SJSA1 (cell line): Measurements from ENCODE around the gene CTRB1. TPM values are rescaled to one million over a fixed set of nuclear protein-coding genes. Genes with fewer than 3 reads are reported as not detected.
"Not testable (repeated sequence)": the region's sequence is repeated elsewhere in the genome, so short reads cannot be mapped to it uniquely, and the experiment has no call there.

Experiments
- DNase-seq, 2 experiments: peaks; one replicate each; pipeline ENCODE4 v3.0.0-alpha.2; 2015 to 2020; ENCODE audit warnings: low spot score in 2 of 2, low read depth in 1 of 2
- H3K27ac ChIP-seq: fragments of 250-450 bp; sonication (Bioruptor Pico); 2 replicates; pipeline ENCODE4 v1.5.1; 2020; ENCODE audit warnings: mild to moderate bottlenecking, moderate library complexity
- H3K27me3 ChIP-seq: fragments of 250-450 bp; sonication (Bioruptor Pico); replicated peaks from 2 replicates; pipeline ENCODE4 v1.5.1; 2020; ENCODE audit warnings: mild to moderate bottlenecking, moderate library complexity
- H3K36me3 ChIP-seq: fragments of 250-450 bp; sonication (Bioruptor Pico); 2 replicates; pipeline ENCODE4 v1.5.1; 2020; ENCODE audit warnings: mild to moderate bottlenecking
- H3K4me1 ChIP-seq: fragments of 250-450 bp; sonication (Bioruptor Pico); replicated peaks from 2 replicates; pipeline ENCODE4 v1.6.1; 2021; ENCODE audit warnings: mild to moderate bottlenecking
- H3K4me3 ChIP-seq: fragments of 250-450 bp; sonication (Bioruptor Pico); 2 replicates; pipeline ENCODE4 v1.5.1; 2020; ENCODE audit warnings: mild to moderate bottlenecking
- H3K9me3 ChIP-seq: fragments of 250-450 bp; sonication (Bioruptor Pico); replicated peaks from 2 replicates; pipeline ENCODE4 v1.5.1; 2020; ENCODE audit warnings: mild to moderate bottlenecking
- total RNA-seq: library from RNA; depleted of rRNA; stranded (reverse); fragments of >200 nt; shearing (Covaris generic); gene quantifications from 2 replicates; pipeline ENCODE4 v1.2.3, GENCODE V29; 2014

The CTRB1 gene
- total RNA-seq, 1 experiment from 2014 or later: not detected

DNA sequence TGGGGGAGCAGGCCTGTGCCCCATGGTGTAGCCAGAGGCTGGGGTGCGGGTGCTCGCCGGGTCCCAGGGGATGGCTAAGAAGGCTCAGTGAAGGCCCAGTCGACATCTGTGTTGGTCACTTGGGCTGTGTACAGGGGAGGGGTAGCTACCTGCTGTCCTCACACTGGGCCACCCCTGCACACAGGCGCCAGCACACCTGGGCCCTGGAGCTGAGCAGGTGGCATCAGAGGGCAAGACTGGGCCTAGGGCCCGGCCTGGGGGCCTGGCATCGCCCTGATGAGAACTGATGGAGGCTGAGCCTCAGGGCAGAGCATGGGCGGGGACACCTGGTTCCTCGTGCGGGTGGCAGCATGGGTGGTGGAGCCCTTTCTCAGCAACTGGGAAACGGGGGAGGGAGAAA is 11.0 kb upstream of the CTRB1 start:
- no peak overlapping the region for H3K27ac ChIP-seq
- H3K9me3 ChIP-seq: no peaks in the 10 kb centered on the region
- H3K4me3 ChIP-seq: no peak overlapping the region
- no peak for DNase-seq
- H3K4me1 ChIP-seq: no peaks in the 10 kb centered on the region
- no peaks in the 10 kb centered on the region for H3K27me3 ChIP-seq
- no peaks in the 10 kb centered on the region for H3K36me3 ChIP-seq

DNA sequence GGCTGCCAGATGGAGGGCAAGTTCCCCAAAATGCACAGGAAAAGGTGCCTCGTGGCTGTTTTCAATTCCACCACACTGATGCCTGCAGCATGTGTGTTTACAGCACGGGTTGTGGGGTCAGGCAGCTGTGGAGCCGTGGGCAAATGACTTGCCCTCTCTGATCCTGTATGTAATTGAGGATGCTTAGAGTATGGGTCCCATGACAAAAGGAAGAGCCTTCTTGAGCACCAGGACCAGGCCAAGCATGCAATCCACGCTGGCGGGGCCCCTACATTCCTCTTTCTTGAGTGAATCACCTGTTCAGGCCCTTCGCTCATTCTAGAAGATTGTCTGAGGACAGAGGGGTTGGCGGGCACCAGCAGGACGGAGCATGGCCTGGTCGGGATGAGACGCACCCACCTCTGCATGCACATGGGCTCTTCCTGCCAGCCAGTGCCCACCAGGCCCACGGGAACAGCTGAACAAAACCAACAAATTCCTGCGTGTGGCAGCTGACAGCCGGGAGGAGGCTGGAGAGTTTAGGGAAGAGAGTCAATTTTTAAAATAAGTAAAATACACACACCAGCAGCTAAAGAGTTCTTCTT is 10.5 kb upstream of the CTRB1 start:
- no peak overlapping the region for H3K27ac ChIP-seq
- DNase-seq: no peak
- H3K36me3 ChIP-seq: no peaks in the 10 kb centered on the region
- no peaks in the 10 kb centered on the region for H3K9me3 ChIP-seq
- H3K4me1 ChIP-seq: no peaks in the 10 kb centered on the region
- no peaks in the 10 kb centered on the region for H3K27me3 ChIP-seq
- no peak overlapping the region for H3K4me3 ChIP-seq

DNA sequence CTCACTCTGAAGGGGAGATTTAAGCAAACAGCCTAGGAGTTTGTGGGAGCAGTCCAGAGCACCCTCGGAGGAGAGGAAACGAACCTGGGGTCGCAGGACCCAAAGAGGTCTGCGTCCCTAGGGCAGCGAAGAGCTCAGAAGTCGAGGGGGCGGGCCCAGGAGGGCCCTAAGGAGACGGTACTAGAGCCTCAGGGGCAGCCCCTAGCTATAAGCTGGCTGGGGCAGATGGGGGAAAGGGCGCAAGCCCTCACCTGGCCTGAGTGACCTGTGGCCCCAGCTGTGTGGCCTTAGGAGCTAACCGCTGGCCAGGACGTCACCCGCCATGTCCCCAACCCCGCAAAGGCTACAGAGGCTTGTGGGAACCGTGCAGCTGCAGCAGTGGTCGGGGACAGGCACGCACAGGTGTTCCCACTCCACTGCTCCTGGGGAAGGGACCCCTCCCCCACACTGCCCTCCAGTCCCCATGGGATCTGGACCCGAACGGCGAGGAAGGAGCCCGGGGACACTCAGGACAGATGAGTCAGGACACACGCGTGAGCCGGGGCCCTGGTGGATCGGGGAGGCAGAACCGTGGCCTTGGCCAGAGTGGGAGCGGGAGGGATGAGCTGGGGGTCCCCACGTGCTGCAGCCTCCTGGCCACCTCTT is 9.8 kb upstream of the CTRB1 start:
- Histone ChIP-seq H3K27me3 (no peaks in the 10 kb centered on the region), H3K36me3 (no peaks in the 10 kb centered on the region), H3K4me3 (no peak overlapping the region), H3K4me1 (no peaks in the 10 kb centered on the region), H3K9me3 (no peaks in the 10 kb centered on the region), H3K27ac (no peak overlapping the region)
- DNase-seq: no peak

DNA sequence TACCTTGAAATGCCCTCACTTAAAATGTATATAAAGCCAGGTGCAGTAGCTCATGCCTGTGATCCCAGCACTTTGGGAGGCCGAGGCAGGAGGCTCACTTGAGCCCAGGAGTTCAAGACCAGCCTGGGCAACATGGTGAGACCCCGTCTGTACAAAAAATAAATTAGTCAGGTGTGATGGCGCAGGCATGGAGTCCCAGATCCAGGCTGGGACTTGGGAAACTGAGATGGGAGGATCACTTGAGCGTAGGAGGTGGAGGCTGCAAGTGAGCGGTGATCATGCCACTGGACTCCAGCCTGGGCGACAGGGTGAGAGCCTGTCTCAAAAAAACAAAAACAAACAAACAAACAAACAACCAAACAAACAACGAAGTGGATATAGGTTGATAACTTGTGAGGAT is 9.3 kb upstream of the CTRB1 start:
- not testable (repeated sequence) for H3K27me3 ChIP-seq, H3K4me1 ChIP-seq, H3K4me3 ChIP-seq, H3K9me3 ChIP-seq, H3K36me3 ChIP-seq, H3K27ac ChIP-seq, DNase-seq

DNA sequence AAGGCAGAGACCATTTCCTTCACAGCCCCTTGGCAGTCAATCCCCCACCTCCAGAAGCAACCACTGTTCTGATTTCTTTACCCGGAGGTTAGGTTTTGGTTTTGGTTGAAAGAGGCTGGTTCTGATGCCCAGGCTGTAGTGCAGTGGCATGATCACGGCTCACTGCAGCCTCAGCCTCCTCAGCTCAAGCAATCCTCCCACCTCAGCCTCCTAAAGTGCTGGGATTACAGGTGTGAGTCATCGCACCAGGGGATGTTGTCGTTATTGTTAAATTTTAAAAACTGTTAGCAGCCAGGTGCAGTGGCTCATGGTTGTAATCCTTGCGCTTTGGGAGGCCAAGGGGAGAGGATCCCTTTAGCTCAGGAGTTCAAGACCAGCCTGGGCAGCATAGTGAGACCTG is 8.8 kb upstream of the CTRB1 start:
- Histone ChIP-seq H3K36me3 (no peaks in the 10 kb centered on the region), H3K27ac (no peak overlapping the region), H3K27me3 (no peaks in the 10 kb centered on the region), H3K9me3 (no peaks in the 10 kb centered on the region), H3K4me3 (no peak overlapping the region), H3K4me1 (no peaks in the 10 kb centered on the region)
- no peak for DNase-seq

DNA sequence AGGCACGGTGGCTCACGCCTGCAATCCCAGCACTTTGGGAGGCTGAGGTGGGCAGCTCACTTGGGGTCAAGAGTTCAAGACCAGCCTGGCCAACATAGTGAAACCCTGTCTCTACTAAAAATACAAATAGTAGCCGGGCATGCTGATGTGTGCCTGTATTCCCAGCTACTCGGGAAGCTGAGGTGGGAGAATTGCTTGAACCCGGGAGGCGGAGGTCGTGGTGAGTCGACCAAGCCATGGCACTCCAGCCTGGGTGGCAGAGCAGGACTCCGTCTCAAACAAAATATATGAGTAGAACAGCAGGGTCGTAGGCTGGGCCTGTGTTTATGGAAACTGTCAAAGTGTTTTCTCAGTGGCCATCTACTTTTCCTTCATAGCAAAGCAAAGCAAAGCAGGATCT is 7.5 kb upstream of the CTRB1 start:
- not testable (repeated sequence) for H3K27me3 ChIP-seq, H3K4me3 ChIP-seq, DNase-seq, H3K36me3 ChIP-seq, H3K9me3 ChIP-seq, H3K4me1 ChIP-seq, H3K27ac ChIP-seq

DNA sequence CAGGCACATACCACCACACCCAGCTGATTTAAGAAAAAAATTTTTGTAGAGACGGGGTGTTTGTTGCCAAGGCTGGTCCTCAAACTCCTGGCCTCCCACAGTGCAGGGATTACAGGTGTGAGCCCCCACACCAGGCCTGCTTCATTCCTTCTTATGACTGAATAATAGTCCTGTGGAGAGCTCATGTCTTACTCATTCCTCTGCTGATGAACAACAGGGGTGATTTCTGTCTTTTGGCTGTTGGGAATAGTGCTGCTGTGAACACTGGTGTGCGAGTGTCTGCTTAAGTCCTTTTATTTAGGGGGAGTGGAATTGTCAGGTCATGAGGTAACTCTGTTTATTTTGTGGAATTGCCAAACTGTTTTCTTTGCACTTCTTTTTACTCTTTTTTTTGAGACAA is 2.7 kb upstream of the CTRB1 start:
- H3K27ac ChIP-seq: no peak overlapping the region
- H3K9me3 ChIP-seq: no peaks in the 10 kb centered on the region
- no peak for DNase-seq
- no peaks in the 10 kb centered on the region for H3K27me3 ChIP-seq
- H3K4me1 ChIP-seq: no peaks in the 10 kb centered on the region
- H3K4me3 ChIP-seq: no peak overlapping the region
- no peaks in the 10 kb centered on the region for H3K36me3 ChIP-seq

DNA sequence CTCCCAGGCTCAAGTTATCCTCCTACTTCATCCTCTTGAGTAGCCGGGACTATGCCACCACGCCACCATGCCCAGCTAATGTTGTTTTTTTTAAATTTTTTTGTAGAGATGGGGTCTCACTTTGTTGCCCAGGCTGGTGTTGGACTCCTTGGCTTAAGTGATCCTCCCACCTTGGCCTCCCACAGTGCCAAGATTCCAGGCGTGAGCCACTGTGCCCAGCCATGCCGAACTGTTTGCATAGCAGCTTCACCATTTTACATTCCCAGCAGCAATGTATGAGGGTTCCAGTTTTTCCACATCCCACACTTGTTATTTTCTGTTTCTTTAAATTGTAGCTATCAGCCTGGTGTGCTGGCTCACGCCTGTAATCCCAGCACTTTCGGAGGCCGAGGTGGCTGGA is 2.2 kb upstream of the CTRB1 start:
- H3K9me3 ChIP-seq: no peaks in the 10 kb centered on the region
- H3K27me3 ChIP-seq: no peaks in the 10 kb centered on the region
- no peak overlapping the region for H3K4me3 ChIP-seq
- no peaks in the 10 kb centered on the region for H3K36me3 ChIP-seq
- H3K4me1 ChIP-seq: no peaks in the 10 kb centered on the region
- H3K27ac ChIP-seq: no peak overlapping the region
- no peak for DNase-seq

DNA sequence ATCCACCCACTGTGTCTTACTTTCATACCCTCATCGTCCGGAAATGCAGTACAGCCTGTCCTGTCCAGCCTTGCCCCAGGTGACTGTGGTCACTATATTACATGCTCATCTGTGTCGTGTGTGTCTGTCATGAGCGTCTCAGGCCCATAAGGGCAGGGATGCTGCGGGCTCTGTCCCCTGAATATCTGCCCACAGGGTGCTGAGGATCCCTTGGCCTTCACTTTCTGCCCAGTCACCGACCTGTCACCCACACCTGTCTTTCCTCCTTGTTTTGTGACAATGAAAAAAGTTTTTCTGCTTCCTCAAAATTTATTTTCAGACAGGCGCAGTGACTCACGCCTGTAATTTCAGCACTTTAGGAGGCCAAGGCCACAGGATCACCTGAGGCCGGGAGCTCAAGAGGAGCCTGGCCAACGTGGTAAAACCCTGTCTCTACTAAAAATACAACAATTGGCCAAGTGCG is 1.4 kb upstream of the CTRB1 start:
- no peaks in the 10 kb centered on the region for H3K4me1 ChIP-seq
- H3K27ac ChIP-seq: no peak overlapping the region
- H3K9me3 ChIP-seq: no peaks in the 10 kb centered on the region
- H3K27me3 ChIP-seq: no peaks in the 10 kb centered on the region
- no peak overlapping the region for H3K4me3 ChIP-seq
- no peaks in the 10 kb centered on the region for H3K36me3 ChIP-seq
- no peak for DNase-seq

DNA sequence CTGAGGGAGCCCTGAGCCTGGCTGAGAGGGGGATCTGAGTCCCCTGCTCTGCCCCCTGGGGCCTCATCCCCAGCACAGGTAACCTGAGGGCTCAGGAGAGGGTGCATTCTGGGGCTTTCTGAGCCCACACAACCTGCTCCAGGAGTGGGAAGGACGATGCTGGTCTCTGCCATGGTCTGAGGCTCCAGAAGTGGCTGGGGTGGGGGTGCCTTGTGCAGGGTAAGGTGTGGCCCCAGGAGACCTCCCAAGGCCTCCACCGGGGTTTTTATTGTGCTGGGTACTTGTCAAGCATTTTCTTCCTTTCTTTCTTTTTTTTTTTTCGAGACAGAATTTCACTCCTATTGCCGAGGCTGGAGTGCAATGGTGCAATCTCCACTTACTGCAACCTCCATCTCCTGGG is 300 bp downstream of the CTRB1 start:
- Histone ChIP-seq H3K4me1 (no peaks in the 10 kb centered on the region), H3K36me3 (no peaks in the 10 kb centered on the region), H3K27me3 (peaks cover 1% of the 10 kb centered on the region), H3K4me3 (no peak overlapping the region), H3K9me3 (no peaks in the 10 kb centered on the region), H3K27ac (no peak overlapping the region)
- DNase-seq: no peak

DNA sequence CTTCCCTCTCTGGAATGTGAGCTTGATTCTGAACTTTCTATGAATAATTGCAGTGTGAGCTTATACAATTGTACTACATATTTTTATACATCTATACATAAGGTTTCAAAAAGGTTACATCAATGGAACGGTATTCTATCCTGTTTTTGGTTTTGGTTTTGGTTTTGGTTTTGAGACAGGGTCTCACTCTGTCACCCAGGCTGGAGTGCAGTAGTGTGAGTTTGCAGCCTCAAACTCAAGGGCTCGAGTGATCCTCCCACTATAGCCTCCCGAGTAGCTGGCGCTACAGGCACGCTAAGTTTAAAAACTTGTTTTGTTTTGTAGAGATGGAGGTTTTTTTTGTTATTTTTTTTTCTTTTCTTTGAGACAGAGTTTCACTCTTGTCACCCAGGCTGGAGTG is 1.1 kb downstream of the CTRB1 start:
- Histone ChIP-seq H3K4me1 (no peaks in the 10 kb centered on the region), H3K36me3 (no peaks in the 10 kb centered on the region), H3K9me3 (no peaks in the 10 kb centered on the region), H3K27ac (no peak overlapping the region), H3K4me3 (no peak overlapping the region), H3K27me3 (peaks cover 4% of the 10 kb centered on the region)
- DNase-seq: no peak

DNA sequence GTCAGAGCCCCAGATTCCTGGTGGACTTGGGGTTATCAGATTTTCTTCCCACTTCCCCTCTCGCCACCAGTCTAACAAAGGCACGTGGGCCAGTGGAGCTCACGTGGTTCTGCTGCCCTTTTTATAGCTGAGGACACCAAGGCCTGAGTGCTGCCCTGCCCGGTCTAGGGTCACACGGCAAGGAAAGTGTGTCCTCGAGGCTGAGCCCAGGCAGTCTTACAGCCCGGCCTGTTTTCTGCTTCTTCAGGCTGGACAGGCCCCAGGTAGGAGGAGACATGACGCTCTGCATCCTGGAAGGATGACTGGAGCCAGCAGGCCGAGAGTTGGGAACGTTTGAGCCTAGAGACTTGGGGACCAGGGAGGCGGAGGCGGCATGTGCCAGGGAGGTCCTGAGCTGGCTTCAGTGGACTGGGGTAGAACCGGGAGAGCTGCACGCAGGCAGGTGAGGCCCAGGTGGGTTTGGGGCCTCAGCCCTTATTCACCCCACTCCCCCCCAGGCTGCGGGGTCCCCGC is 3.5 kb downstream of the CTRB1 start:
- H3K4me1 ChIP-seq: no peaks in the 10 kb centered on the region; the same call in 1 of the 2 replicates
- DNase-seq: no peak
- peaks cover 3% of the 10 kb centered on the region; the same call in 1 of the 2 replicates for H3K36me3 ChIP-seq
- no peak overlapping the region for H3K27ac ChIP-seq
- no peak overlapping the region for H3K4me3 ChIP-seq
- peaks cover 4% of the 10 kb centered on the region for H3K27me3 ChIP-seq
- no peaks in the 10 kb centered on the region for H3K9me3 ChIP-seq

DNA sequence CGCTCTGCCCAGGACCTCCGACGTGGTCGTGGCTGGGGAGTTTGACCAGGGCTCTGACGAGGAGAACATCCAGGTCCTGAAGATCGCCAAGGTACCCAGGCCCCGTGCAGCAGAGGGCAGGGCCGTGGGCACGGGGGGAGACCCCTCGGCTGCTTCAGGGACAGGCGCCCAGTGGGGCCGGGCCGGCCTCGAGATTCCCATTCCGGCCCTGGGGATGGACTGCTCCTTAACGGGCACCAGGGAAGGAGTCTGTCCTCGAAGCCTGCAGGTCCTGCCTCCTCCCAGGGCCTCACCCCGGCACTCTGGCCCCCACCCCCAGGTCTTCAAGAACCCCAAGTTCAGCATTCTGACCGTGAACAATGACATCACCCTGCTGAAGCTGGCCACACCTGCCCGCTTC is 4.3 kb downstream of the CTRB1 start:
- H3K36me3 ChIP-seq: peaks cover 10% of the 10 kb centered on the region
- not testable (repeated sequence) for H3K4me3 ChIP-seq

DNA sequence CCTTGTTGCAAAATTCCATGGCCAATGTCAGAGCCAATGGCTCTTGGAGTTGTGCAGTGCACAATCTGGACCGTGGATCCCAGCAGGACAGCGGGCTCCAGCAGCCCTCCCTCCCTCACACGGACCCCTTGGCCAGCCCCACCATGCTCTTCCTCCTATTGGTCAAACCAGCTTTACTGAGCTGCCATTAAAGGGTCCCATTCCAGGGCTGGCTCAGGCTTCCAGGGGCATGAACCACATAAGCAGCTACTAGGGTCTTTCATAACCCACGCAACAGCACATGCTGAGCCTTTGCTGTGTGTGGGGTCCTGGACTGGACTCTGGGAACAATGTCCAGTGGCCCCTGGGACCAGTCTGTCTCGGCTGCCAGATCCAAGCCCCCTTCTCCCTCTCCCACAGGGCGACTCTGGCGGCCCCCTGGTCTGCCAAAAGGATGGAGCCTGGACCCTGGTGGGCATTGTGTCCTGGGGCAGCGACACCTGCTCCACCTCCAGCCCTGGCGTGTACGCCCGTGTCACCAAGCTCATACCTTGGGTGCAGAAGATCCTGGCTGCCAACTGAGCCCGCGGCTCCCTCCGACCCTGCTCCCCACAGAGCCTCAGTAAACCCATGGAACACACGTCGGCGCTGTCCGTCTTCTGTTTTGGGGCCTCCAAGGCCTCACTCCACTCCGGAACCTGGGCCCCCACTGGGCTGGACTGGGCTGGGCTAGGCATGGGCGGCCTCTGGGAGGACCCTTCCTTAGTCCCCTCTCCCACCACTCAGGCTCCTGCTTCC is 5.7 kb downstream of the CTRB1 start:
- peak in 1 of 2 experiments; percentile 42 for DNase-seq
- no peaks in the 10 kb centered on the region for H3K9me3 ChIP-seq
- H3K27me3 ChIP-seq: peaks cover 4% of the 10 kb centered on the region
- peaks cover 24% of the 10 kb centered on the region for H3K36me3 ChIP-seq
- no peak overlapping the region for H3K4me3 ChIP-seq
- no peak overlapping the region for H3K27ac ChIP-seq
- no peaks in the 10 kb centered on the region; the same call in 1 of the 2 replicates for H3K4me1 ChIP-seq

More for the DNA sequence above, 4.3 kb downstream of the CTRB1 start:
- H3K4me1 ChIP-seq, H3K27ac ChIP-seq, H3K27me3 ChIP-seq, DNase-seq, H3K9me3 ChIP-seq: not testable (repeated sequence)
